CD4-positive, alpha-beta T cell treated with Interleukin-15 for 4 hours (primary cell): ENCODE results near the gene CRABP1.

Source experiments
- DNase-seq: peaks from one replicate; pipeline ENCODE4 v3.0.0-alpha.2; 2020; ENCODE audit warnings: low spot score

CRABP1 gene

GRCh38 chr15:78347586-78348543 lies 7.7 kb downstream of the CRABP1 start:
- DNase-seq = no peak

- no peak for DNase-seq
Measured at GRCh38 chr15:78350058-78350457, 9.9 kb downstream of the CRABP1 start.

- DNase-seq = no peak
Measured at GRCh38 chr15:78351539-78351938, 11.4 kb downstream of the CRABP1 start.

- DNase-seq = no peak
Measured at GRCh38 chr15:78353093-78353492, 12.9 kb downstream of the CRABP1 start.

GRCh38 chr15:78355177-78355576 lies 15.0 kb downstream of the CRABP1 start:
- DNase-seq = no peak

GRCh38 chr15:78358102-78358870 lies 18.1 kb downstream of the CRABP1 start:
- no peak for DNase-seq

GRCh38 chr15:78359041-78359808 lies 19.1 kb downstream of the CRABP1 start:
- no peak for DNase-seq

- DNase-seq = no peak
Measured at GRCh38 chr15:78360367-78360801, 20.2 kb downstream of the CRABP1 start.

GRCh38 chr15:78360958-78361718 lies 21.0 kb downstream of the CRABP1 start:
- no peak for DNase-seq

- no peak for DNase-seq
Measured at GRCh38 chr15:78361771-78362506, 21.8 kb downstream of the CRABP1 start.

GRCh38 chr15:78362716-78363380 lies 22.7 kb downstream of the CRABP1 start:
- DNase-seq = no peak

GRCh38 chr15:78363381-78363734 lies 23.2 kb downstream of the CRABP1 start:
- no peak for DNase-seq

GRCh38 chr15:78364233-78364632 lies 24.1 kb downstream of the CRABP1 start:
- no peak for DNase-seq

- no peak for DNase-seq
Measured at GRCh38 chr15:78365917-78366316, 25.8 kb downstream of the CRABP1 start.

- DNase-seq = no peak
Measured at GRCh38 chr15:78366342-78366741, 26.2 kb downstream of the CRABP1 start.

GRCh38 chr15:78368651-78369050 lies 28.5 kb downstream of the CRABP1 start:
- DNase-seq = no peak

GRCh38 chr15:78369161-78369560 lies 29.0 kb downstream of the CRABP1 start:
- no peak for DNase-seq

- DNase-seq = no peak
Measured at GRCh38 chr15:78370013-78370412, 29.9 kb downstream of the CRABP1 start.

GRCh38 chr15:78372880-78373279 lies 32.7 kb downstream of the CRABP1 start:
- DNase-seq = no peak
